ENCODE measurements around the gene TMEM98. TPM values are rescaled to one million over a fixed set of nuclear protein-coding genes. Genes with fewer than 3 reads are reported as not detected.

TMEM98 gene
- total and polyA plus RNA-seq, 7 donors, result 23.8 to 88.1 (median 59.5) TPM

- TF ChIP-seq CTCF (IDR thresholded peaks at IDR 0.05) (no peak), POLR2AphosphoS5 (IDR thresholded peaks at IDR 0.05) (no peak), POLR2A (IDR thresholded peaks at IDR 0.05) (no peak), EP300 (IDR thresholded peaks at IDR 0.05) (no peak)
- no peak overlapping the region for H3K4me3 ChIP-seq
- peaks cover 0 to 17% (median 8%) of the 10 kb centered on the region in 4 donors for H3K4me1 ChIP-seq
- H3K27me3 ChIP-seq, result no peaks in the 10 kb centered on the region
- H3K9me3 ChIP-seq, result no peaks in the 10 kb centered on the region
- intact Hi-C loops (cut with DNase I), result no loop called here
- WGBS, 2 donors, result 81 to 92% methylated on average over 2 of the region's 2 CpGs
- H3K36me3 ChIP-seq, result peaks cover 0 to 65% (median 7%) of the 10 kb centered on the region in 4 donors
- no peak overlapping the region for H3K27ac ChIP-seq
- DNase-seq, result no peak
Observed at GRCh38 chr17:32933881-32934280, 5.9 kb downstream of the TMEM98 start.

DNA sequence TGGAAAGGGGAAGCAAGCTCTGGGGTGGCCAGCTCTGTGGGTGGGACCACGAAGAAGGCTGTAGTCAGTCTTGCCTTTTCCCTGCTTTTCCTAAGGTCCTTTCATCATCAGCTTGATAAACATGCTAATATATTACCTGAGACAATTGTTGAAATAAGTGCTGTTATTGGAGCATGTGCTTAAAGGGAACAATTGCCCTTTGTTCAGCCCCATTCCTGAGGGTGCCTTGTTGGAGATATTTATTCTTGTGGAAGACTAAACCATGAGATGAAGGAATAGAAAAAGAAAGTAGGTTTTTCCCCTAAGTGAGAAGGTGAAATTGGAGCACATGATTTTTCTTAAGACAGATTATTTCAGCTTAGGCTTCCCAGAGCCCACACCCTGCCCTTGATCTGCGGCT lies 7.8 kb downstream of the TMEM98 start:
- H3K27ac ChIP-seq, result no peak overlapping the region
- no peaks in the 10 kb centered on the region for H3K27me3 ChIP-seq
- no peak for TF ChIP-seq POLR2A (IDR thresholded peaks at IDR 0.05)
- TF ChIP-seq CTCF (IDR thresholded peaks at IDR 0.05), result no peak
- no peak for TF ChIP-seq EP300 (IDR thresholded peaks at IDR 0.05)
- no peak for TF ChIP-seq POLR2AphosphoS5 (IDR thresholded peaks at IDR 0.05)
- H3K36me3 ChIP-seq, result peaks cover 3 to 82% (median 8%) of the 10 kb centered on the region in 4 donors
- intact Hi-C loops (cut with DNase I), result loop anchor here (5.0 kb wide), 1 partner anchor 153 kb away; no protein-coding TSS in a partner anchor
- DNase-seq, result no peak
- no peaks in the 10 kb centered on the region for H3K9me3 ChIP-seq
- WGBS, 2 donors, result 76 to 92% methylated on average over 2 of the region's 2 CpGs
- peaks cover 0 to 8% (median 3%) of the 10 kb centered on the region in 4 donors for H3K4me1 ChIP-seq
- H3K4me3 ChIP-seq, result no peak overlapping the region

DNA sequence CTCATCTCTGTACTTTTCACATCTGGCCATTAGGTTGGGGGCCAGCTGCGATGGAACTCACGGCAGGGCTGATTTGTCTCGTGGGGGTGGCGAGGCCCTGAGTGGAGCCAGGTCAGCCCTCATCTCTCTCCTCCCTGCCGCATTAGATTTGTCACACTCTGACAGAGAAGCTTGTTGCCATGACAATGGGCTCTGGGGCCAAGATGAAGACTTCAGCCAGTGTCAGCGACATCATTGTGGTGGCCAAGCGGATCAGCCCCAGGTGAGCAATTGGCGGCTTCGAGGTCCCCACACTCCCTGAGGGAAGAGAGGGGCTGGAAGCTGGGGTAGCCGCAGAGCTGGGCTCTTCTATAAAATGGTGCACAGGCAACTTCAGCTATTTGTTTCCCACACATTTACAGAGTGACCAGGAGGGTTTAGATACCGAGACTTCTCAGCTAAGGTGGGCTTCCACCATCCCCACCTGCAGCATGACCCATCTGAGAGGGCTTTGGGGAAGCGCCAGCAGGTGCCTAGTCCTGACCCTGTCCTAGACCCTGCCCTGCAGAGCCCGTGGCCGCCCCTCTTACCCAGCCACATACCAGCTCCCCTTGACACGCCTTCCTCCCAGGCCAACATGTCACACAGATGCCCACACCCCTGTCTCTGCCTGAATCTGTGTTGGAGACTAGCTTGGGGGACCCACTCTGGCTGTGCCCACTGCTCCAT lies 8.4 kb downstream of the TMEM98 start:
- peaks cover 9 to 85% (median 12%) of the 10 kb centered on the region in 4 donors for H3K36me3 ChIP-seq
- H3K27ac ChIP-seq, result no peak overlapping the region
- TF ChIP-seq EP300 (IDR thresholded peaks at IDR 0.05), result no peak
- TF ChIP-seq CTCF (IDR thresholded peaks at IDR 0.05), result no peak
- TF ChIP-seq POLR2AphosphoS5 (IDR thresholded peaks at IDR 0.05), result no peak
- no peak for TF ChIP-seq POLR2A (IDR thresholded peaks at IDR 0.05)
- no peak for DNase-seq
- H3K4me1 ChIP-seq, result peaks cover 0 to 8% (median 3%) of the 10 kb centered on the region in 4 donors
- intact Hi-C loops (cut with DNase I), result loop anchor here (5.0 kb wide), 1 partner anchor 154 kb away; no protein-coding TSS in a partner anchor
- H3K4me3 ChIP-seq, result no peak overlapping the region
- H3K9me3 ChIP-seq, result no peaks in the 10 kb centered on the region
- 87 to 91% methylated on average over 15 of the region's 15 CpGs for WGBS, 2 donors
- H3K27me3 ChIP-seq, result no peaks in the 10 kb centered on the region

GRCh38 chr17:32936894-32937500 lies 9.0 kb downstream of the TMEM98 start:
- peak; percentile 79 for DNase-seq
- Histone ChIP-seq H3K9me3 (no peaks in the 10 kb centered on the region), H3K36me3 (peaks cover 11 to 87% (median 15%) of the 10 kb centered on the region in 4 donors), H3K4me3 (no peak overlapping the region), H3K4me1 (peaks cover 0 to 8% (median 3%) of the 10 kb centered on the region in 4 donors), H3K27ac (peak overlapping the region in 1 of 4 donors; percentile 25), H3K27me3 (no peaks in the 10 kb centered on the region)
- WGBS, 2 donors, result 3 to 9% methylated on average over 14 of the region's 14 CpGs
- intact Hi-C loops (cut with DNase I), result loop anchor here (5.0 kb wide), 1 partner anchor 155 kb away; no protein-coding TSS in a partner anchor
- TF ChIP-seq POLR2AphosphoS5 (IDR thresholded peaks at IDR 0.05) (no peak), POLR2A (IDR thresholded peaks at IDR 0.05) (no peak), EP300 (IDR thresholded peaks at IDR 0.05) (no peak), CTCF (IDR thresholded peaks at IDR 0.05) (peak; percentile 45 to 82 (median 76))

Measured in sigmoid colon (tissue), 7 donors.